Activated T-cell treated with anti-CD3 and anti-CD28 coated beads, Interleukin-2, amount 50 U/mL, for 48 hours (primary cell): ENCODE measurements around the gene LCLAT1.
"Not testable (repeated sequence)": the region's sequence is repeated elsewhere in the genome, so short reads cannot be mapped to it uniquely, and the experiment has no call there.

ENCODE experiments used
- DNase-seq, 2 experiments: peaks; one replicate each; pipeline ENCODE4 v3.0.0-alpha.2; 2020

The LCLAT1 gene

GRCh38 chr2:30612371-30612770 lies 165.3 kb downstream of the LCLAT1 start:
- no peak for DNase-seq

- DNase-seq = no peak
Observed at GRCh38 chr2:30613001-30613400, 166.0 kb downstream of the LCLAT1 start.

GRCh38 chr2:30614227-30614626 lies 167.2 kb downstream of the LCLAT1 start:
- DNase-seq = not testable (repeated sequence)

GRCh38 chr2:30615926-30616325 lies 168.9 kb downstream of the LCLAT1 start:
- DNase-seq = no peak

GRCh38 chr2:30620102-30620501 lies 173.1 kb downstream of the LCLAT1 start:
- DNase-seq = no peak

GRCh38 chr2:30621836-30622235 lies 174.8 kb downstream of the LCLAT1 start:
- no peak for DNase-seq

- no peak for DNase-seq
Observed at GRCh38 chr2:30622452-30622851, 175.4 kb downstream of the LCLAT1 start.

GRCh38 chr2:30625276-30625675 lies 178.2 kb downstream of the LCLAT1 start:
- no peak for DNase-seq

GRCh38 chr2:30625701-30626100 lies 178.7 kb downstream of the LCLAT1 start:
- no peak for DNase-seq

- no peak for DNase-seq
Observed at GRCh38 chr2:30626397-30626796, 179.4 kb downstream of the LCLAT1 start.

- DNase-seq = no peak
Observed at GRCh38 chr2:30627151-30627550, 180.1 kb downstream of the LCLAT1 start.

- DNase-seq = no peak
Observed at GRCh38 chr2:30628341-30628740, 181.3 kb downstream of the LCLAT1 start.

- no peak for DNase-seq
Observed at GRCh38 chr2:30629866-30630265, 182.8 kb downstream of the LCLAT1 start.

GRCh38 chr2:30631051-30631671 lies 184.1 kb downstream of the LCLAT1 start:
- no peak for DNase-seq

GRCh38 chr2:30633039-30633438 lies 186.0 kb downstream of the LCLAT1 start:
- no peak for DNase-seq

GRCh38 chr2:30636311-30636710 lies 189.3 kb downstream of the LCLAT1 start:
- no peak for DNase-seq

- no peak for DNase-seq
Observed at GRCh38 chr2:30639836-30640235, 192.8 kb downstream of the LCLAT1 start.

GRCh38 chr2:30641765-30642345 lies 194.8 kb downstream of the LCLAT1 start:
- DNase-seq = no peak

GRCh38 chr2:30643013-30643412 lies 196.0 kb downstream of the LCLAT1 start:
- not testable (repeated sequence) for DNase-seq

GRCh38 chr2:30643674-30644073 lies 196.6 kb downstream of the LCLAT1 start:
- DNase-seq = no peak

GRCh38 chr2:30645081-30645744 lies 198.2 kb downstream of the LCLAT1 start:
- DNase-seq = no peak

GRCh38 chr2:30645745-30646119 lies 198.7 kb downstream of the LCLAT1 start:
- no peak for DNase-seq

GRCh38 chr2:30647752-30648457 lies 200.9 kb downstream of the LCLAT1 start:
- no peak for DNase-seq

GRCh38 chr2:30649278-30649677 lies 202.2 kb downstream of the LCLAT1 start:
- no peak for DNase-seq
